Neuronal stem cell (in vitro differentiated cells): Measurements from ENCODE around the gene SGTA.
"Not testable (repeated sequence)": the region's sequence is repeated elsewhere in the genome, so short reads cannot be mapped to it uniquely, and the experiment has no call there.

Source experiments
- DNase-seq: peaks from one replicate; pipeline ENCODE4 v3.0.0-alpha.2; 2013; ENCODE audit warnings: low spot score
- H2AFZ ChIP-seq: one replicate; pipeline ENCODE4 v1.6.1; 2013; ENCODE audit warnings: mild to moderate bottlenecking, low read length, inconsistent platforms
- H2AK5ac ChIP-seq: 2 replicates; pipeline ENCODE4 v1.6.1; 2013; ENCODE audit warnings: low read depth, mild to moderate bottlenecking, inconsistent platforms, low read length, moderate library complexity, mixed read lengths
- H2BK120ac ChIP-seq: 2 replicates; pipeline ENCODE4 v1.6.1; 2013; ENCODE audit warnings: low read depth, mild to moderate bottlenecking, inconsistent platforms, low read length, moderate library complexity, mixed read lengths
- H2BK12ac ChIP-seq: one replicate; pipeline ENCODE4 v1.6.1; 2013; ENCODE audit warnings: low read length, inconsistent platforms
- H2BK15ac ChIP-seq: 2 replicates; pipeline ENCODE4 v1.6.1; 2013; ENCODE audit warnings: mild to moderate bottlenecking, low read length, inconsistent platforms, mixed read lengths
- H2BK5ac ChIP-seq: one replicate; pipeline ENCODE4 v1.6.1; 2013; ENCODE audit warnings: inconsistent platforms, mild to moderate bottlenecking, low read length, moderate library complexity
- H3K14ac ChIP-seq: one replicate; pipeline ENCODE4 v1.6.1; 2013; ENCODE audit warnings: low read length, inconsistent platforms
- H3K18ac ChIP-seq: 2 replicates; pipeline ENCODE4 v1.6.1; 2013; ENCODE audit warnings: low read length, inconsistent platforms
- H3K23ac ChIP-seq: 2 replicates; pipeline ENCODE4 v1.6.1; 2013; ENCODE audit warnings: low read depth, mild to moderate bottlenecking, mixed read lengths, low read length, inconsistent platforms; ENCODE audit not compliant: poor library complexity
- H3K27ac ChIP-seq: replicated peaks from 3 replicates; pipeline ENCODE4 v1.5.1; 2013; ENCODE audit warnings: low read length, inconsistent platforms
- H3K27me3 ChIP-seq, 3 experiments: 2 replicates each; pipeline ENCODE4 v1.6.1; 2013; ENCODE audit warnings: low read length in 3 of 3, mild to moderate bottlenecking in 2 of 3, inconsistent platforms in 1 of 3, low read depth in 1 of 3, mixed read lengths in 1 of 3, moderate library complexity in 1 of 3; ENCODE audit not compliant: control insufficient read depth in 3 of 3, insufficient read depth in 3 of 3
- H3K36me3 ChIP-seq, 2 donors: replicated peaks in 1 of 2; 2 replicates each; pipeline ENCODE4 v1.6.1; 2013; ENCODE audit warnings: low read length in 2 of 2; ENCODE audit not compliant: control insufficient read depth in 2 of 2, insufficient read depth in 2 of 2
- H3K4ac ChIP-seq: 2 replicates; pipeline ENCODE4 v1.6.1; 2013; ENCODE audit warnings: inconsistent platforms, mild to moderate bottlenecking, low read length, moderate library complexity
- H3K4me1 ChIP-seq, 2 donors: 1 replicate in 1 of 2; 2 replicates in 1 of 2; pipeline ENCODE4 v1.6.1; 2013; ENCODE audit warnings: low read length in 2 of 2, low read depth in 1 of 2; ENCODE audit not compliant: control insufficient read depth in 2 of 2, insufficient read depth in 1 of 2
- H3K4me2 ChIP-seq: one replicate; pipeline ENCODE4 v1.6.1; 2013; ENCODE audit warnings: mild to moderate bottlenecking, low read length, inconsistent platforms; ENCODE audit not compliant: insufficient read depth, poor library complexity, severe bottlenecking
- H3K4me3 ChIP-seq, 2 donors: 2 replicates each; pipeline ENCODE4 v1.5.1; 2013; ENCODE audit warnings: low read length in 2 of 2, mild to moderate bottlenecking in 2 of 2, inconsistent platforms in 1 of 2, moderate library complexity in 1 of 2
- H3K79me1 ChIP-seq: one replicate; pipeline ENCODE4 v1.6.1; 2013; ENCODE audit warnings: low read depth, mild to moderate bottlenecking, inconsistent platforms, low read length, moderate library complexity
- H3K9ac ChIP-seq: one replicate; pipeline ENCODE4 v1.6.1; 2013; ENCODE audit warnings: mild to moderate bottlenecking, low read depth, low read length, inconsistent platforms; ENCODE audit not compliant: poor library complexity
- H3K9me3 ChIP-seq, 2 donors: replicated peaks in 1 of 2; 2 replicates each; pipeline versions ENCODE3 to v1.6.1; 2013; ENCODE audit warnings: low read length in 2 of 2, mild to moderate bottlenecking in 2 of 2, inconsistent platforms in 1 of 2, low read depth in 1 of 2, mixed read lengths in 1 of 2, moderate library complexity in 1 of 2; ENCODE audit not compliant: control insufficient read depth in 2 of 2, insufficient read depth in 1 of 2
- H4K8ac ChIP-seq: one replicate; pipeline ENCODE4 v1.6.1; 2013; ENCODE audit warnings: low read depth, mild to moderate bottlenecking, inconsistent platforms, low read length, moderate library complexity
- H4K91ac ChIP-seq: one replicate; pipeline ENCODE4 v1.6.1; 2013; ENCODE audit warnings: low read length, low read depth, mild to moderate bottlenecking, inconsistent platforms; ENCODE audit not compliant: poor library complexity
- WGBS, 2 donors: extraction: QIAGEN DNeasy Blood & Tissue Kit; methylation state at CpG; one replicate each; pipeline ENCODE4 v1.1.7; 2013; ENCODE audit warnings: missing lambda C conversion rate in 2 of 2, mixed read lengths in 1 of 2; ENCODE audit not compliant: insufficient read length in 2 of 2, insufficient replicate concordance in 1 of 2; ENCODE audit errors: extremely low coverage in 2 of 2; 5-methylcytosine and 5-hydroxymethylcytosine counted together

The SGTA gene

GRCh38 chr19:2817237-2817829, 34.3 kb upstream of the SGTA start:
- H4K91ac ChIP-seq, H2BK5ac ChIP-seq, H3K4me2 ChIP-seq, H3K27ac ChIP-seq, H3K4ac ChIP-seq, H3K14ac ChIP-seq, H2BK12ac ChIP-seq, H2BK120ac ChIP-seq, H3K27me3 ChIP-seq, DNase-seq, H2AK5ac ChIP-seq, H3K9ac ChIP-seq, H3K79me1 ChIP-seq, H3K23ac ChIP-seq, H2AFZ ChIP-seq, H3K4me1 ChIP-seq, H2BK15ac ChIP-seq, H3K4me3 ChIP-seq, H3K18ac ChIP-seq, H3K9me3 ChIP-seq: not testable (repeated sequence)
- WGBS, 2 donors: no CpG with 5 or more reads among the region's 22 CpGs
- Histone ChIP-seq H4K8ac (peak overlapping the region; percentile 17), H3K36me3 (peaks cover 9 to 26% of the 10 kb centered on the region in 2 donors)

GRCh38 chr19:2816641-2817040, 33.6 kb upstream of the SGTA start:
- H3K4me3 ChIP-seq: no peak overlapping the region
- no peak for DNase-seq

GRCh38 chr19:2815923-2816322, 32.9 kb upstream of the SGTA start:
- H3K4ac ChIP-seq: no peak overlapping the region
- no peak overlapping the region for H3K27ac ChIP-seq
- H3K4me2 ChIP-seq: no peak overlapping the region
- H2BK12ac ChIP-seq: no peak overlapping the region
- H3K18ac ChIP-seq: no peak overlapping the region
- H2BK5ac ChIP-seq: no peak overlapping the region
- no peak overlapping the region for H3K9ac ChIP-seq
- H2BK15ac ChIP-seq: no peak overlapping the region
- H3K4me1 ChIP-seq: no peaks in the 10 kb centered on the region
- H3K36me3 ChIP-seq: peaks cover 22 to 40% of the 10 kb centered on the region in 2 donors
- H3K4me3 ChIP-seq: no peak overlapping the region
- H3K79me1 ChIP-seq: peaks cover 3% of the 10 kb centered on the region
- H2AK5ac ChIP-seq: no peak overlapping the region
- H3K9me3 ChIP-seq: no peaks in the 10 kb centered on the region
- no peak overlapping the region for H2BK120ac ChIP-seq
- H3K23ac ChIP-seq: no peak overlapping the region
- no peak overlapping the region for H4K91ac ChIP-seq
- no peak overlapping the region for H2AFZ ChIP-seq
- DNase-seq: no peak
- H3K27me3 ChIP-seq: no peaks in the 10 kb centered on the region
- H3K14ac ChIP-seq: no peak overlapping the region
- H4K8ac ChIP-seq: no peak overlapping the region
- no CpG with 5 or more reads among the region's 15 CpGs for WGBS, 2 donors

More at GRCh38 chr19:2816641-2817040, 33.6 kb upstream of the SGTA start:
- Histone ChIP-seq H3K23ac (no peak overlapping the region), H2BK120ac (no peak overlapping the region), H4K91ac (no peak overlapping the region), H2AFZ (no peak overlapping the region), H3K4me2 (no peak overlapping the region), H2BK5ac (no peak overlapping the region), H3K18ac (no peak overlapping the region), H3K27me3 (no peaks in the 10 kb centered on the region), H3K14ac (no peak overlapping the region), H3K4ac (no peak overlapping the region), H3K36me3 (peaks cover 15 to 33% of the 10 kb centered on the region in 2 donors), H3K27ac (no peak overlapping the region), H4K8ac (no peak overlapping the region), H3K9me3 (no peaks in the 10 kb centered on the region), H2BK15ac (no peak overlapping the region), H2BK12ac (no peak overlapping the region), H3K4me1 (no peaks in the 10 kb centered on the region), H3K9ac (no peak overlapping the region), H3K79me1 (peaks cover 3% of the 10 kb centered on the region), H2AK5ac (no peak overlapping the region)
- no CpG with 5 or more reads among the region's 16 CpGs for WGBS, 2 donors

GRCh38 chr19:2815191-2815614, 32.1 kb upstream of the SGTA start:
- Histone ChIP-seq H2BK120ac (no peak overlapping the region), H4K8ac (no peak overlapping the region), H2BK12ac (no peak overlapping the region), H3K27ac (no peak overlapping the region), H2AK5ac (no peak overlapping the region), H3K23ac (no peak overlapping the region), H3K36me3 (peaks cover 27 to 47% of the 10 kb centered on the region in 2 donors), H3K4me2 (no peak overlapping the region), H4K91ac (no peak overlapping the region), H2BK5ac (no peak overlapping the region), H3K4me3 (peak overlapping the region in 1 of 2 donors; percentile 61), H3K79me1 (peaks cover 1% of the 10 kb centered on the region), H3K4me1 (no peaks in the 10 kb centered on the region), H3K4ac (no peak overlapping the region), H3K9me3 (no peaks in the 10 kb centered on the region), H3K9ac (peak overlapping the region; percentile 12), H3K18ac (no peak overlapping the region), H3K27me3 (no peaks in the 10 kb centered on the region), H2AFZ (no peak overlapping the region), H2BK15ac (no peak overlapping the region), H3K14ac (no peak overlapping the region)
- no CpG with 5 or more reads among the region's 13 CpGs for WGBS, 2 donors
- no peak for DNase-seq
